B cell (primary cell): Measurements from ENCODE around the gene GPR160. TPM values are rescaled to one million over a fixed set of nuclear protein-coding genes. Genes with fewer than 3 reads are reported as not detected.
A peak's percentile ranks its signal among the peaks of the same experiment; 100 is the strongest.

Source experiments
- ATAC-seq: fragments of 200-7000 bp; cut with Tn5 transposase; one replicate; pipeline ENCODE4 v1.10.0; 2021; ENCODE audit warnings: low read depth, mild to moderate bottlenecking, moderate number of reproducible peaks, moderate library complexity
- CTCF ChIA-PET: fragments of 350-600 bp; sonication (Branson Sonifier 250); formaldehyde crosslinking; loops from one replicate; lab custom pipeline; 2021; ENCODE audit warnings: antibody characterized with exemption, inconsistent platforms; lab: Charles Lee
- POLR2A ChIA-PET: fragments of 350-600 bp; sonication (Branson Sonifier 250); formaldehyde crosslinking; loops from one replicate; lab custom pipeline; 2021; ENCODE audit warnings: antibody characterized with exemption; lab: Charles Lee
- DNase-seq: peaks from one replicate; pipeline ENCODE4 v3.0.0; 2013
- H2AFZ ChIP-seq: 2 replicates; pipeline ENCODE4 v1.6.1; 2012; ENCODE audit warnings: mild to moderate bottlenecking, low read depth, low read length; ENCODE audit not compliant: insufficient read depth, poor library complexity, severe bottlenecking
- H3K27ac ChIP-seq, 2 donors: 1 replicate in 1 of 2; 2 replicates in 1 of 2; pipeline ENCODE4 v1.5.1; 2012 to 2013; ENCODE audit warnings: low read length in 2 of 2, mild to moderate bottlenecking in 2 of 2, moderate library complexity in 1 of 2
- H3K27me3 ChIP-seq, 4 experiments: fragments of 200-600 bp in 1 of 4; sonication (generic) in 1 of 4; replicated peaks in 1 of 4; 1 replicate in 2 of 4; 2 replicates in 2 of 4; pipeline versions ENCODE4 v1.6.1 to v1.7.0; 2013 to 2016; ENCODE audit warnings: low read length in 3 of 4, mild to moderate bottlenecking in 2 of 4, mixed read lengths in 1 of 4, moderate library complexity in 1 of 4; ENCODE audit not compliant: insufficient read depth in 4 of 4, control insufficient read depth in 3 of 4; ENCODE audit errors: control extremely low read depth in 1 of 4
- H3K36me3 ChIP-seq, 2 experiments: replicated peaks in 1 of 2; 1 replicate in 1 of 2; 2 replicates in 1 of 2; pipeline versions ENCODE4 v1.6.1 to v1.7.1; 2013; ENCODE audit warnings: low read length in 1 of 2; ENCODE audit not compliant: insufficient read depth in 2 of 2, control insufficient read depth in 1 of 2; ENCODE audit errors: control extremely low read depth in 1 of 2, extremely low read depth in 1 of 2
- H3K4me1 ChIP-seq, 2 donors: fragments of 200-600 bp in 1 of 2; sonication (generic) in 1 of 2; 1 replicate in 1 of 2; 2 replicates in 1 of 2; pipeline versions ENCODE4 v1.5.1 to v1.6.1; 2013 to 2017; ENCODE audit warnings: low read length in 2 of 2; ENCODE audit not compliant: control insufficient read depth in 2 of 2, insufficient read depth in 2 of 2
- H3K4me2 ChIP-seq: replicated peaks from 2 replicates; pipeline ENCODE3; 2012; ENCODE audit warnings: mild to moderate bottlenecking, low read depth, low read length; ENCODE audit not compliant: poor library complexity, severe bottlenecking
- H3K4me3 ChIP-seq, 5 experiments: fragments of 200-600 bp in 1 of 5; sonication (generic) in 1 of 5; 1 replicate in 3 of 5; 2 replicates in 2 of 5; pipeline versions ENCODE4 v1.5.1 to v1.7.0; 2011 to 2016; ENCODE audit warnings: low read length in 4 of 5, mild to moderate bottlenecking in 4 of 5, low read depth in 2 of 5, control low read depth in 1 of 5, moderate library complexity in 1 of 5; ENCODE audit not compliant: insufficient read depth in 1 of 5; ENCODE audit errors: control extremely low read depth in 1 of 5, extremely low read depth in 1 of 5
- H3K79me2 ChIP-seq: fragments of 200-600 bp; sonication (generic); one replicate; pipeline ENCODE4 v1.6.0; 2016; ENCODE audit warnings: low read length; ENCODE audit not compliant: control insufficient read depth, insufficient read depth
- H3K9ac ChIP-seq: fragments of 200-600 bp; sonication (generic); 2 replicates; pipeline ENCODE4 v1.6.1; 2017; ENCODE audit warnings: mild to moderate bottlenecking, low read length, moderate library complexity
- H3K9me3 ChIP-seq, 3 donors: one replicate each; pipeline versions ENCODE4 v1.6.1 to v1.7.1; 2013; ENCODE audit warnings: low read length in 2 of 3; ENCODE audit not compliant: control insufficient read depth in 2 of 3, insufficient read depth in 1 of 3; ENCODE audit errors: control extremely low read depth in 1 of 3
- H4K20me1 ChIP-seq: 2 replicates; pipeline ENCODE4 v1.6.0; 2012; ENCODE audit warnings: mild to moderate bottlenecking, low read length; ENCODE audit not compliant: insufficient read depth, control insufficient read depth, poor library complexity, severe bottlenecking
- H3K27ac Mint-ChIP-seq: one replicate; pipeline ENCODE4 v1.8.0; 2021; ENCODE audit warnings: mixed read lengths
- H3K27me3 Mint-ChIP-seq: one replicate; pipeline ENCODE4 v1.8.0; 2021; ENCODE audit warnings: mixed read lengths
- H3K4me1 Mint-ChIP-seq: one replicate; pipeline ENCODE4 v1.8.0; 2021; ENCODE audit warnings: mixed read lengths
- H3K4me3 Mint-ChIP-seq: one replicate; pipeline ENCODE4 v1.8.0; 2021; ENCODE audit warnings: mixed read lengths
- H3K9me3 Mint-ChIP-seq: one replicate; pipeline ENCODE4 v1.8.0; 2022; ENCODE audit warnings: mixed read lengths; ENCODE audit not compliant: insufficient read depth
- CTCF ChIP-seq: fragments of 200-600 bp; IDR thresholded peaks from one replicate; pipeline ENCODE4 v1.8.0; 2022; ENCODE audit warnings: antibody characterized with exemption, mild to moderate bottlenecking
- EZH2 ChIP-seq: IDR thresholded peaks from 2 replicates; pipeline ENCODE4 v1.6.1; 2012; ENCODE audit warnings: borderline replicate concordance, low read depth, mild to moderate bottlenecking, moderate library complexity, low read length; ENCODE audit not compliant: insufficient read depth, poor library complexity, severe bottlenecking
- WGBS: methylation state at CpG from one replicate; pipeline ENCODE4 v1.1.5; 2013; ENCODE audit warnings: missing lambda C conversion rate; ENCODE audit not compliant: insufficient coverage; 5-methylcytosine and 5-hydroxymethylcytosine counted together
- intact Hi-C: fragments of 100-400 bp; cut with micrococcal nuclease; formaldehyde crosslinking; loops from one replicate; pipeline ENCODE4 v1.10.0; 2022
- polyA plus RNA-seq: library from polyadenylated mRNA; depleted of rRNA; stranded (reverse); fragments of >200 nt; gene quantifications from 2 replicates; pipeline ENCODE4 v1.2.3, GENCODE V29; 2012
- total RNA-seq, 2 donors: library from RNA; stranded (reverse); fragments of 120-200 nt in 1 of 2; gene quantifications; 1 replicate in 1 of 2; 2 replicates in 1 of 2; pipeline versions ENCODE4 v1.2.3 to v1.2.4, GENCODE V29; 2013 to 2022

The GPR160 gene
- total and polyA plus RNA-seq, 2 donors (not counting 1 experiment from before 2014, with no cell fraction given) = 17.4 to 17.5 TPM

DNA sequence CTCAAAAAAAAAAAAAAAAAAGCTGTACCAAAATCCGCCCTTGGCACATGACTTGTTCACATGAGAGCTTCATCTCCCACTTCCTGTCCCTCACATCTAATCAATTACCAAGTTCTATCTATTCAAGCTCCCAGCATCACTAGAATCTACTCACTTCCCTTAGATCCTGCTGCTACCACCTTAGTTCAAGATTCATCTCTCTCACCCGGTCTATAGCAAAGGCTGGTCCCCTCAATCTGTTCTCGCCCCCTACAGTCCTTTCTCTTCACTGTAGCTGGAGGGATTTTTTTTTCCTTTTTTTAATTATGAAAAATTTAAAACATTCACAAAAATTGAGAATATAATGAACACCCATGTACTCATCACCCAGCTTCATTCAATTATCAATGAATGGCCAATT lies 16.7 kb upstream of the GPR160 start:
- no peaks in the 10 kb centered on the region for H3K27me3 ChIP-seq
- H3K27ac Mint-ChIP-seq = no peak overlapping the region
- H2AFZ ChIP-seq = no peak overlapping the region
- DNase-seq (peak; percentile 39), ATAC-seq (no peak)
- TF ChIP-seq CTCF (peak; percentile 27), EZH2 (no peak)
- no CpG with 5 or more reads among the region's 3 CpGs for WGBS
- H3K4me1 Mint-ChIP-seq = peaks cover 3% of the 10 kb centered on the region
- H3K9ac ChIP-seq = no peak overlapping the region
- no peaks in the 10 kb centered on the region for H3K79me2 ChIP-seq
- no peak overlapping the region for H3K4me2 ChIP-seq
- intact Hi-C loops = no loop called here
- H3K4me3 ChIP-seq = no peak overlapping the region
- no peaks in the 10 kb centered on the region for H4K20me1 ChIP-seq
- H3K4me3 Mint-ChIP-seq = no peak overlapping the region
- H3K27ac ChIP-seq = no peak overlapping the region
- ChIA-PET POLR2A (interaction anchor here (0.6 to 0.7 kb wide), 3 partner anchors 68 to 159 kb away, joined by 3 to 6 read pairs (median 5); partner anchors contain the start of gene SAMD7), CTCF (interaction anchor here (0.5 to 2.9 kb wide), 12 partner anchors 11 to 258 kb away, joined by 3 to 39 read pairs (median 4); no protein-coding TSS in a partner anchor)
- no peaks in the 10 kb centered on the region for H3K9me3 Mint-ChIP-seq
- no peaks in the 10 kb centered on the region for H3K4me1 ChIP-seq
- no peaks in the 10 kb centered on the region for H3K9me3 ChIP-seq
- H3K27me3 Mint-ChIP-seq = no peaks in the 10 kb centered on the region
- no peaks in the 10 kb centered on the region for H3K36me3 ChIP-seq

- H2AFZ ChIP-seq = no peak overlapping the region
- H3K27ac ChIP-seq = no peak overlapping the region
- no peaks in the 10 kb centered on the region for H3K27me3 Mint-ChIP-seq
- H3K27ac Mint-ChIP-seq = no peak overlapping the region
- intact Hi-C loops = no loop called here
- H3K79me2 ChIP-seq = no peaks in the 10 kb centered on the region
- no peaks in the 10 kb centered on the region for H4K20me1 ChIP-seq
- no peaks in the 10 kb centered on the region for H3K9me3 ChIP-seq
- no peaks in the 10 kb centered on the region for H3K27me3 ChIP-seq
- no peaks in the 10 kb centered on the region for H3K9me3 Mint-ChIP-seq
- no peak overlapping the region for H3K4me3 Mint-ChIP-seq
- POLR2A ChIA-PET = no interaction called here
- H3K4me2 ChIP-seq = no peak overlapping the region
- peaks cover 0 to 3% of the 10 kb centered on the region in 2 donors for H3K4me1 ChIP-seq
- H3K36me3 ChIP-seq = no peaks in the 10 kb centered on the region
- CTCF ChIA-PET = interaction anchor here (0.8 to 2.9 kb wide), 3 partner anchors 55 to 159 kb away, joined by 3 to 39 read pairs (median 8); no protein-coding TSS in a partner anchor
- DNase-seq (no peak), ATAC-seq (no peak)
- peaks cover 5% of the 10 kb centered on the region for H3K4me1 Mint-ChIP-seq
- WGBS = no CpG with 5 or more reads among the region's 4 CpGs
- no peak overlapping the region for H3K9ac ChIP-seq
- H3K4me3 ChIP-seq = no peak overlapping the region
- TF ChIP-seq CTCF = no peak
- no peak for TF ChIP-seq EZH2
Measured at GRCh38 chr3:170022336-170022735, 15.5 kb upstream of the GPR160 start.
